ENCODE measurements around the gene DGKG.

DNA sequence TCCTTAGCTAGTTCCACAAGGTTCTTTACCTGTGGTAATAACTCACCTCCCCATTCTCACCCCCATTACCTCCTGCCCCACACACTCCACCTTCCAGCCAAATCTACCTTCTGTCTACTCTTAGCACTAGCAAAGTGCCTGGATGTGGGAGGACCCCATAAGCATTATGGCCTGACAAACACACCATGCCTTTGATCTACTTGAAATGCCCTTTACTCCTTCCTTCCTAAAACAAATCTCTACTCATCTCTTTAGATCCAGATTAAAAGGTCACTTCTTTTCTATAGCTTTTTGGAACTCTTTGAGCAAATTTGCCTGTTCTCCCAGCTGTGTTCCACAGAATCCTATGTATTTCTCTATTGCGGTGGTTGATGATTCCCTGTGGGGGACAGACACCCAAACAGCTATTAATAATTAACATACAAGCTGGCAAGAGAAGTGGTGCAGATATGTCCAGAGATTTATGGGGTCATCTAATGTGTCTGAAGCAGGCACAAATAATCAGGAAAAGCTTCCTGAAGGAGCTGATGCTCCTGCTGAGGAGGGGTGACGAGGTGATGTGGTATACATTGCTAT lies 34.0 kb downstream of the DGKG start:
- no peak for TF ChIP-seq EP300 (IDR thresholded peaks at IDR 0.05)
- TF ChIP-seq, protein P1, sequence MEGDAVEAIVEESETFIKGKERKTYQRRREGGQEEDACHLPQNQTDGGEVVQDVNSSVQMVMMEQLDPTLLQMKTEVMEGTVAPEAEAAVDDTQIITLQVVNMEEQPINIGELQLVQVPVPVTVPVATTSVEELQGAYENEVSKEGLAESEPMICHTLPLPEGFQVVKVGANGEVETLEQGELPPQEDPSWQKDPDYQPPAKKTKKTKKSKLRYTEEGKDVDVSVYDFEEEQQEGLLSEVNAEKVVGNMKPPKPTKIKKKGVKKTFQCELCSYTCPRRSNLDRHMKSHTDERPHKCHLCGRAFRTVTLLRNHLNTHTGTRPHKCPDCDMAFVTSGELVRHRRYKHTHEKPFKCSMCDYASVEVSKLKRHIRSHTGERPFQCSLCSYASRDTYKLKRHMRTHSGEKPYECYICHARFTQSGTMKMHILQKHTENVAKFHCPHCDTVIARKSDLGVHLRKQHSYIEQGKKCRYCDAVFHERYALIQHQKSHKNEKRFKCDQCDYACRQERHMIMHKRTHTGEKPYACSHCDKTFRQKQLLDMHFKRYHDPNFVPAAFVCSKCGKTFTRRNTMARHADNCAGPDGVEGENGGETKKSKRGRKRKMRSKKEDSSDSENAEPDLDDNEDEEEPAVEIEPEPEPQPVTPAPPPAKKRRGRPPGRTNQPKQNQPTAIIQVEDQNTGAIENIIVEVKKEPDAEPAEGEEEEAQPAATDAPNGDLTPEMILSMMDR (IDR thresholded peaks at IDR 0.05), result no peak
- TF ChIP-seq POLR2A (IDR thresholded peaks at IDR 0.05), result no peak
- TF ChIP-seq POLR2AphosphoS5 (IDR thresholded peaks at IDR 0.05), result no peak

Measured in suprapubic skin (tissue), 4 donors.